ENCODE results near the gene KLF16. TPM values are rescaled to one million over a fixed set of nuclear protein-coding genes. Genes with fewer than 3 reads are reported as not detected.

KLF16 gene
- total and polyA plus RNA-seq, 2 experiments from 2014 or later: 8.9 to 20.2 TPM

DNA sequence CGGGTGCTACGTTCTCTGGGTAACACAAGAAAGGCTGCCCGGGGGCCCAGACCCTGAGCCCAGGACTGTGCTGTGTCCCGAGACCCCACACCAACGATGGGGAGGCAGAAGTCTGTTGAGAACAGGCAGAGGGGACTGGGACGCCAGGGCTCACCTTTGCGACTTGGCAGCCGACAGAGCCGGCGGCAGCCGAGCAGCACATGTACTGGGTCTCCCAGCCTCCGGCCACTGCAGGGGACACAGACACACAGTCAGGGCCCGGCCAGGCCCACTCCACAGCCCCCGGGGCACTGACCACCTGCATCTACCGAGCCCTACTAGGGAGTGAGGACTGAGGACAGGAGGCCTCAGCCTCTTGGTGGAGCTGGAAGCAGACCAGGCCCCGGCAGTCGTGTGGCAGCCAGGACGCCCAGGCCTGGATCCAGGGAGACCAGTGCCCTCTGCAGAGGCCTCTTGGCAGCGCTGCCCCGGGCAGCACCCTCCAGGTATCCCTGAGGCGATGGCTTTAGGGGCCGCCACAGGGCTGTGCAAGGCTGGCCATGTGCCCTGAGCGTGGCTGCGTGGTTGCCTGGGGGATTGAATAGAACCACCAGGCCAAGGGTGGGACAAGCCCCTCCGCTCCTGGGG, 45.7 kb downstream of the KLF16 start:
- no peaks in the 10 kb centered on the region; the same call in 1 of the 2 replicates for H3K36me3 ChIP-seq (ENCODE audit: insufficient read depth)
- 0 out of 2 replicates have a peak, but pooled peaks cover 5% of the 10 kb centered on the region for H3F3A ChIP-seq (replicated peaks; ENCODE audit: low read depth)
- H3K27ac Mint-ChIP-seq: no peak overlapping the region
- peaks cover 25% of the 10 kb centered on the region for H3K36me3 Mint-ChIP-seq (ENCODE audit: low read depth)
- no peak overlapping the region for H2AFZ ChIP-seq
- no peak overlapping the region for H3K4me3 ChIP-seq
- no peak overlapping the region for H3K4me3 Mint-ChIP-seq
- peaks cover 10% of the 10 kb centered on the region for H3K27me3 Mint-ChIP-seq (ENCODE audit: insufficient read depth, low read depth, poor library complexity)
- H3K4me1 ChIP-seq (ENCODE audit: insufficient read depth): no peaks in the 10 kb centered on the region
- no peaks in the 10 kb centered on the region for H3K27me3 ChIP-seq (ENCODE audit: insufficient read depth)
- H4K20me1 ChIP-seq (replicated peaks; ENCODE audit: insufficient read depth): no peaks in the 10 kb centered on the region
- H3K27ac ChIP-seq (ENCODE audit: low read depth): no peak overlapping the region
- H3K4me1 Mint-ChIP-seq: peaks cover 6% of the 10 kb centered on the region
- no peaks in the 10 kb centered on the region for H3K9me2 ChIP-seq (ENCODE audit: insufficient read depth)
- no peaks in the 10 kb centered on the region for H3K9me3 Mint-ChIP-seq
- no peak for TF ChIP-seq EZH2 (IDR thresholded peaks at IDR 0.05; ENCODE audit: low read depth, unreplicated experiment)
- no peak for TF ChIP-seq ZNF114 (CRISPR knock-in tag; IDR thresholded peaks at IDR 0.05)
- TF ChIP-seq JUNB (IDR thresholded peaks at IDR 0.05; ENCODE audit: unreplicated experiment): no peak
- no peak for TF ChIP-seq CREB1 (CRISPR knock-in tag; IDR thresholded peaks at IDR 0.05; ENCODE audit: low read depth)
- TF ChIP-seq STAT1 (IDR thresholded peaks at IDR 0.05; ENCODE audit: unreplicated experiment): no peak
- no peak for TF ChIP-seq CTCF (conservative IDR thresholded peaks at IDR 0.05; ENCODE audit: low read depth in 2 of 2)
- TF ChIP-seq, protein P1, sequence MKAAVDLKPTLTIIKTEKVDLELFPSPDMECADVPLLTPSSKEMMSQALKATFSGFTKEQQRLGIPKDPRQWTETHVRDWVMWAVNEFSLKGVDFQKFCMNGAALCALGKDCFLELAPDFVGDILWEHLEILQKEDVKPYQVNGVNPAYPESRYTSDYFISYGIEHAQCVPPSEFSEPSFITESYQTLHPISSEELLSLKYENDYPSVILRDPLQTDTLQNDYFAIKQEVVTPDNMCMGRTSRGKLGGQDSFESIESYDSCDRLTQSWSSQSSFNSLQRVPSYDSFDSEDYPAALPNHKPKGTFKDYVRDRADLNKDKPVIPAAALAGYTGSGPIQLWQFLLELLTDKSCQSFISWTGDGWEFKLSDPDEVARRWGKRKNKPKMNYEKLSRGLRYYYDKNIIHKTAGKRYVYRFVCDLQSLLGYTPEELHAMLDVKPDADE (IDR thresholded peaks at IDR 0.05): no peak
- TF ChIP-seq POLR2AphosphoS5 (IDR thresholded peaks at IDR 0.05; ENCODE audit: low read depth): no peak
- TF ChIP-seq ZNF462 (CRISPR knock-in tag; IDR thresholded peaks at IDR 0.05): no peak
- TF ChIP-seq EZH2phosphoT487 (IDR thresholded peaks at IDR 0.05; ENCODE audit: unreplicated experiment): no peak
- no peak for TF ChIP-seq NANOG (IDR thresholded peaks at IDR 0.05; ENCODE audit: borderline replicate concordance)
- TF ChIP-seq, protein P2, sequence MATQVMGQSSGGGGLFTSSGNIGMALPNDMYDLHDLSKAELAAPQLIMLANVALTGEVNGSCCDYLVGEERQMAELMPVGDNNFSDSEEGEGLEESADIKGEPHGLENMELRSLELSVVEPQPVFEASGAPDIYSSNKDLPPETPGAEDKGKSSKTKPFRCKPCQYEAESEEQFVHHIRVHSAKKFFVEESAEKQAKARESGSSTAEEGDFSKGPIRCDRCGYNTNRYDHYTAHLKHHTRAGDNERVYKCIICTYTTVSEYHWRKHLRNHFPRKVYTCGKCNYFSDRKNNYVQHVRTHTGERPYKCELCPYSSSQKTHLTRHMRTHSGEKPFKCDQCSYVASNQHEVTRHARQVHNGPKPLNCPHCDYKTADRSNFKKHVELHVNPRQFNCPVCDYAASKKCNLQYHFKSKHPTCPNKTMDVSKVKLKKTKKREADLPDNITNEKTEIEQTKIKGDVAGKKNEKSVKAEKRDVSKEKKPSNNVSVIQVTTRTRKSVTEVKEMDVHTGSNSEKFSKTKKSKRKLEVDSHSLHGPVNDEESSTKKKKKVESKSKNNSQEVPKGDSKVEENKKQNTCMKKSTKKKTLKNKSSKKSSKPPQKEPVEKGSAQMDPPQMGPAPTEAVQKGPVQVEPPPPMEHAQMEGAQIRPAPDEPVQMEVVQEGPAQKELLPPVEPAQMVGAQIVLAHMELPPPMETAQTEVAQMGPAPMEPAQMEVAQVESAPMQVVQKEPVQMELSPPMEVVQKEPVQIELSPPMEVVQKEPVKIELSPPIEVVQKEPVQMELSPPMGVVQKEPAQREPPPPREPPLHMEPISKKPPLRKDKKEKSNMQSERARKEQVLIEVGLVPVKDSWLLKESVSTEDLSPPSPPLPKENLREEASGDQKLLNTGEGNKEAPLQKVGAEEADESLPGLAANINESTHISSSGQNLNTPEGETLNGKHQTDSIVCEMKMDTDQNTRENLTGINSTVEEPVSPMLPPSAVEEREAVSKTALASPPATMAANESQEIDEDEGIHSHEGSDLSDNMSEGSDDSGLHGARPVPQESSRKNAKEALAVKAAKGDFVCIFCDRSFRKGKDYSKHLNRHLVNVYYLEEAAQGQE (IDR thresholded peaks at IDR 0.05; ENCODE audit: unreplicated experiment): no peak
- TF ChIP-seq ZNF331 (CRISPR knock-in tag; IDR thresholded peaks at IDR 0.05; ENCODE audit: low read depth): no peak
- no peak overlapping the region for H3K4me2 ChIP-seq
- no peaks in the 10 kb centered on the region for H3K79me2 ChIP-seq (replicated peaks; ENCODE audit: insufficient read depth)
- ATAC-seq (no peak), DNase-seq (ENCODE audit: low spot score) (no peak)

All from GM23338 (cell line).